HG02981 (cell line): ENCODE measurements around the gene NRIP2.

ENCODE experiments used
- ATAC-seq: cut with Tn5 transposase; IDR thresholded peaks from one replicate; pipeline ENCODE4 v1.9.1; 2021; ENCODE audit warnings: mild to moderate bottlenecking, moderate library complexity; ENCODE audit not compliant: unreplicated experiment

The NRIP2 gene

DNA sequence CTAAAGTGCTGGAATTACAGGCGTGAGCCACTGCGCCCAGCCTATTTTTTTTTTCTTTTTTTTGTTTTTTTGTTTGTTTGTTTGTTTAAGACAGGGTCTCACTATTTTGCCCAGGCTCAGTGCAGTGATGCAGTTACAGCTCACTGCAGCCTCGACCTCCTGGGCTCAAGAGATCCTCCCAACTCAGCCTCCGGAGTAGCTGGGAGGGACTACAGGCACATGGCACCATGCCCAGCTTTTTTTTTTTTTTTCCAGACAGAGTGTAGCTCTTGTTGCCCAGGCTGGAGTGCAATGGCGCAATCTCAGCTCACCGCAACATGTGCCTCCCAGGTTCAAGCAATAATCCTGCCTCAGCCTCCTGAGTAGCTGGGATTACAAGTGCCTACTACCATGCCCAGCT, 28.1 kb downstream of the NRIP2 start:
- no peak for ATAC-seq

DNA sequence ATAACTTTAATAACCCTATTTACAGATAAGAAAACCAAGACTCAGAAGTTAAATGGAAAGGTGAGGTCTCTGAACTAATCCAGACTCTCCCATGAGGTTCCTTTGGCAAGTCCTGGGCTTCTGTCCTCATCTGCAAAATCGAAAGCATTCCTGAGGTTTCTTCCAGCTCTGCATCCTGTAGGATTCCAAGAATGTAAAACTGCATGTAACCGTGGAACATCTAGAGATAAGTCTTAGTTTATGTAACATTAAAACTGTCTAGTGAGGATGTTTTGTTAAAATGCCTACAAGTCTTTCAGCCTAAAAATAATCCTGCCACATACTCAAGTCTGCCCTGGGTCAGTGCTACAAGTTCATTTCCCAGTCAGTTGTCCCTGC, 29.7 kb downstream of the NRIP2 start:
- ATAC-seq: no peak

DNA sequence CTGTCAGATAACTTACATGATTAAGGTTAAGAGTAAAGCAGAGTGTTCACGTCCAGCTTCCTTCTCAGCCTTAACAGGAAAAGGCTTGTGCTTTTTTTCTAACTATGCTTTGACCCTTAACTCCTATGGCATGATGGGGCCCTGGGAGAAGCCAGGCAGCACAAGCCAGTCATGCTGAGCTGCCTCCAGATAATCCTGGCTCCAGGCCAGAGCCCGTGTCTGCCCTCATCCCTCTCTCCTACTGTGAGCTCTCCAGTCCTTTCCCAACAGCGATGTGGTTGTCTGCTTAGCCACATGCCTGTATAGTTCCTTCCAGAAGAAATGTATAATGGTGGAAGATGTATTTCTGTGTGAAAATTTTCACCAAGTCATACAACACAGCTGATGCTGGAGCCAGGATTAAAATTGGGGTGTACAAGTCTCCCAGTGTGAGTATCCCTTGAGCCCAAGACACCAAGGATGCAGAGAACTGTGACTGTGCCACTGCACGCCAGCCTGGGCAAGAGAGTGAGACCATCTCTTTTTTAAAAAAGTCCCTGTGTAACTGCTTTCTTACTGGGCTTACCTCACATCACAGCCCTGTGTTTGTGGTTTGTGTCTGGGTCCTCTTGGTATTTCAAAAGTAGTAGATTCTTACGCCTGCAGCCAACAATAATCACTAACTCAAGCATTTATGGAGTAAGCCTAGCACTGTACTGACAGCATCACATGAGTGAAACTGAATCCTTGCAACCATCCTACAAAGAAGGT, 30.3 kb downstream of the NRIP2 start:
- ATAC-seq: no peak

DNA sequence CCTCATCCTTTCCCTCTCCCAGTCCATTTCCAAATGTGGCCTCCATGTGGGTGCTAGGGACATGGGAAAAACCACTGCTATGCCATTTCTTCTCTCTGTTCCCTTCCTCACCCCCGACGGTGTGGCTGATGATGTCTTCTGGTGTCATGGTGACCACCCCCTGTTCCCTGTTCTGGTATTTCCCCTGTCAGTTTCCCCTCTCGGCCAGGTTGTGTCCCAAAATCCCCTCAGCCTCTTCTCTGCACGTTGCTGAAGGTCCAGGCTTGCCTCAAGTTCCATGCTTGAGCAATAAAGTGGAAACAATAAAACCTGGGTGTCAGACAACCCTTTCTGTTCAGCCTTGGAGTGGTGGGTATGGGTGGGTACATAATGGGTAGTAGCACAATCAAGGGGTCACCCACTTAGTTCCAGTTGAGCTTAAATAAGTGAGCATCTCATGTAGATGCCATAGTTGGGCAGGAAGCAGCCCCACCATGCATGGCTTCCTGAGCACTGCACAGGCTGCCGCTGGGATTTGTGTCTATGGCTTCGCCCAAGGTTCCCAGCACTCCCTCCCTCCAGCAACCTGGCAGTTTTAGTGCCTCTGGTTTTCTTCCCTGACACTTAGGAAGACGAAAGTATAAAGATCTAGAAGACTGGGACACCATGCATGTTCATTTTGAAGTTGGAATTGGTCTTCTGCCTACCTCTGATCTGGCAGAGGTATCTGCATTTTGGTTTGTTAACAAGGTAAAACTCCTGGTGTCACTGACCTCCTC, 31.0 kb downstream of the NRIP2 start:
- no peak for ATAC-seq

DNA sequence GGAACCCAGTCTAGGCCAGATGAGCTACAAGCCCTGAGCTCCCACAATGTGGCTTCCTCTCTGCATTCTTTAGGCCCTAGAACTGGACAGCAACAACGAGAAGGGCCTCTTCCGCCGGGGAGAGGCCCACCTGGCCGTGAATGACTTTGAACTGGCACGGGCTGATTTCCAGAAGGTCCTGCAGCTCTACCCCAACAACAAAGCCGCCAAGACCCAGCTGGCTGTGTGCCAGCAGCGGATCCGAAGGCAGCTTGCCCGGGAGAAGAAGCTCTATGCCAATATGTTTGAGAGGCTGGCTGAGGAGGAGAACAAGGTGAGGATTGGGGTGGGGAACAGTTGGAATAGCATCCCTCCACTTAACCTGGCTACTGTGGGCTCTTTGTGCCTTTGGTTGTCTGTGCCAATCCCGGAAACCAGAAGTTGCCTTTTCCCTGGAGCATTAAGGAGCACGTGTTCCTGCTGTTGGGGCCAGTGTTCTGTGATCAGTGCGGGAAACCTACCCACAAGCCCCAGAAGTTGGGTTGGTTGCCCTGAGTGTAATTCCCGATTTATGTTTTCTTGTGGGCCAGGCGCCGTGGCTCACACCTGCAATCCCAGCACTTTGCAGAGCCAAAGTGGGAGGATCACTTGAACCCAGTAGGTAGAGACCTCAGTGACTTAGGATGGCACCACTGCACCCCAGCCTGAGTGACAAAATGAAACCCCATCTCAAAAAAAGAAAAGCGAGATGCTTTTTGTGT, 33.6 kb downstream of the NRIP2 start:
- ATAC-seq: no peak

DNA sequence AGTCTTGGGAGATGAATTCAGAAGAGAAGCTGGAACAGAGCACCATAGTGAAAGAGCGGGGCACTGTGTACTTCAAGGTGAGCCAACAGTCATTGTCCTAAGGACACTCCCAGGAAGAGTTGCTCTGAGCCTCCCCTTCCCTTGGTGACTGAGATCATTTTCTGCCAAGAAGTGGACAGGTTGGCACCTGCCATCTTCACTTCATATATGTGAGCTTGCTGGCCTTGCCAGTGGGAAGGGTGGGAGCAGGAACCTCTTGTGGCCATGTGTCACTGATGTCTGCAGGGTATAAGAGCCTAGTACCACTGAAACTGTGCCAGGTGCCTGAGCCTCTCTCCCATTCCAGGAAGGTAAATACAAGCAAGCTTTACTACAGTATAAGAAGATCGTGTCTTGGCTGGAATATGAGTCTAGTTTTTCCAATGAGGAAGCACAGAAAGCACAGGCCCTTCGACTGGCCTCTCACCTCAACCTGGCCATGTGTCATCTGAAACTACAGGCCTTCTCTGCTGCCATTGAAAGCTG, 34.7 kb downstream of the NRIP2 start:
- no peak for ATAC-seq

DNA sequence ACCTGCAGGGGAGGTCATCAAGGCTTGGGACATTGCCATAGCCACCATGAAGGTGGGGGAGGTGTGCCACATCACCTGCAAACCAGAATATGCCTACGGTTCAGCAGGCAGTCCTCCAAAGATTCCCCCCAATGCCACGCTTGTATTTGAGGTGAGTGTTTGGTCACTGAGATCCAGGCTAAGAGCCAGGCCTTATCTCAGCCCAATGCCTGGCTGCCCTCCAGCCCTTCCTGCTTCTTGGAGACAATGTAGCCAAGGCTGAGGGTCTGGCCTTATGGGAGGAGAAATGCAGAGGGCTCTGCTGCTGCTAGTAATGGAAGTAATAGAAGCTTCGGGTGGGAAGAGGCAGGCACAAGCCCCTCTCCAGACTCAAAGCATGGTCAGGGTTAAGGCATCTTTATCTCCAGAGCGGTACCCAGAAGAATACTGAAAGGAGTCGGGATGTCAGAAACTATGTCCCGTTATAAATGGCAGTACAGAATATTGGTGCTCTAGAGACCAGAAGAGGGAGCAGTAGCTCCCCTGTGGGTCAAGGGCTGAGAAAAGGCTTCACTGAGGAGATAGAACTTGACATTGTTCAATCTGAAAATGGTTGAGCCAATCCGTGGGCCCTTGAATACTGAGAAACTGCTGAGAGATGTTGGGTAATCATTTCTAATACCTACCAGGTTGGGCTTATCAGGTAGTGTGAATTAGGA, 37.0 kb downstream of the NRIP2 start:
- no peak for ATAC-seq

DNA sequence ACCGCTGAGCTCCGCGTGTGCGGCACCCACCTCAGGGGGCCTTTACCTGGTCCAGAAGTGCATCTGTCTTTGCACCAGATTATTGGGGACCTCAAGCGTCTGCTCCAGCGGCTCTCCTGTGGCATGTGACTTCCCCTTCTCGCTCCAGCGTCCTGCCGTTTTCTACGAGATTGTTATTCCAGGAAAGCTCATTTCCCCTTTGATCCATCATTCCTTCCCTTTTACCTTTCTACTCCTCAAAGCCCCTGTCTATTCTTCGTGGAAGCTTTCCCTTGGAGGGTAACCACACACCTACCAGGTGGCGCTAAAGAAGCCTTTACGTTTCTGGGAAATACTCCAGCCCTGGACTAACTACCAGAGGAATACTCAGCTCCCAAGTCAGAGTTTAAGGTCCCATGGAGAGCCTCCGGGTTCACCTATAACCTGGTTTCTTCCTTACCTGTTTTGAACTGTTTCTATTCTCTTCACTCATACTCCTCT, 38.6 kb downstream of the NRIP2 start:
- ATAC-seq: no peak

DNA sequence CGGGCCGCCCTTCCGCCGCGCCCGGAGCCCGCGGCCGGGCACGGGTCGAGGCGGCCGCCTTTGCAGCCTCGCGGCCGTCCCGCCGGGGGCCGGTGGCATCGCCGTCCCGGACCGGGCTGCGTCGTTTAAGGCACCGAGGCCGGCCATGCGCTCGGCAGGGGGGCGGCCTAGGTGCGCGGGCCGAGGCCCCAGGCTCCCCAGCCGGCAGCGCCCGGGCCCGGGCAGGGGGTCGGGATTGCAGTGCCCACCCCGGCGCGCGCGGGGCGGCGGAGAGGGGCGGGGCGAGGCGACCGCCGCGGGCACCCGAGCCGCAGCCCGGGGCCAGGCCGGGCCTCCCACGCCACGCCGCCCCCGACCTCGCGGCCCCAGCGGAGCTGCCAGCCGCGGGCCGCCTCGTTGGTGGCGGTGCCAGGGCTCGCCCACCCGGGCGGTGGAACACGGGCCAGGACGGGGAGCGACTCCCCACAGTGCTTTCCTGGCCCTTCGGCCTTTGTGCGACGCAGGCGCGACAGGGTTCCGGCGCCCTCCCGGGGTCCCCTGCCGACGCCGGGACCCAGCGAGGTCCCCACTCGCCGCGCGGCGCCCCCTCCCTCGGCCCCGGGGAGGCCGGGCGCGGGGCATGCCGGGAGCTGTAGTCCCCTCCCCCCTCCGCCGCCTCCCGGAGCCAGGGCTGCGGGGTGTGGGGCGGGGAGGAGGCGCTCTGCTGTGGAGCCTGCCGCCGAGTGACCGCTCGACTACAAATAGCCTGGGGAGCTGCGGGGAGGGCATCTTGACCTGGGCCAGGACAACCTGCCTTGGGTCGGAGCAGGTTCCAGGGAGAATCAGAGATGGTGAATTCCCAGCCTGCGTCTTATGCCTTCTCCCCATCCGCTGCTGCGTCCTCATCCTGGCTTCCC, 39.3 kb downstream of the NRIP2 start:
- ATAC-seq: peak; percentile 56

DNA sequence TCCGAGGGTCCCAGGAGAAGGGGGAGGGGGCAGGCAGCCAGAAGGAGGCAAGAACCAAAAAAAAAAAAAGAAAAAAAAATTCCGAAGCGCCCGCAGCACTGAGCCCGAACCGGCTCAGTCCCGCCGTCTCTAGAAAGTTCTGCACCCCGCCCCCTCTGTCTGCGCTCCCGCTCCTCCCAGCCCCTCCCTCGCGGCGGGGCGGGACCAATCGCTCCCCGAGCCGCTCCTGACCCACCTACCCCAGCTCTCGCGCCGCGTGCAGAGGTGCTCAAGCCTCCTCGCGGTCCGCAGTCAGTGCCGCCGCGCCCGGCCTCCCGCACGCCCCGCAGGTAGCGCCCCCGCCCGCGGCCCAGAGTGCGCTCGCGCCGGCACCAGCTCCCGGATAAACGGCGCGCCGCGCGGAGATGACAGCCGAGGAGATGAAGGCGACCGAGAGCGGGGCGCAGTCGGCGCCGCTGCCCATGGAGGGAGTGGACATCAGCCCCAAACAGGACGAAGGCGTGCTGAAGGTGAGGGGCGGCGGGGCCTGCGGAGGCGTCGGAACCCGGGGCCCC, 40.0 kb downstream of the NRIP2 start, which contains the start of gene FKBP4:
TSS of gene FKBP4 (plus strand) at position 235 of the 554 bp plus-strand sequence. CDS start at position 405, 170 bp downstream.
- peak; percentile 74 for ATAC-seq

DNA sequence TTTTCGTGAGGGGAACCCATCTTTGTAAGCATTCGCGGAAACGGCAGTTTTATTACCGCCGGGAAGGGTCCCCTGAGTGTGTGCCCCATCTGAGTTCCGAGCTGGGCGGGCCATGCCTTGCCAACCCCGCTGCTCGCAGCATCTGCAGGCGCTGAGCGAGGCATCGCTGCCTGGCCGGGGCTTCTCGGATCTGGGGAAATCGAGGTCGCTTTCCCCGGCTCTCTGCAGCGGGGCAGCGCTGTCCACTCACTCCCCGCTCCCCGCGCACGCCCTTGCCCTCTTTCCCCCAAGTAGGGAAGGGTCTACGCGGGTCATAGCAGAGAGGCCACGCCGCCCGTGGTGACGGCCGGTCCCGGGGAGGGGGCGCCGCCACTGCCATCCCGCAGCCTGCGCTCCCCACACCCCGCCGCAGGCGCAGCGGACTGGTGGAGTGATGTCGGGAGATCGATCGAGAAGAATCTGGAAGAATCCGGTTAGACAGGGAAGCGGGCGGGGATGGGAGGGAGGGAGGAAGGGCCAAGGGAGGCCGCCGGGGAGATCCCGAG, 40.6 kb downstream of the NRIP2 start:
- ATAC-seq: no peak

DNA sequence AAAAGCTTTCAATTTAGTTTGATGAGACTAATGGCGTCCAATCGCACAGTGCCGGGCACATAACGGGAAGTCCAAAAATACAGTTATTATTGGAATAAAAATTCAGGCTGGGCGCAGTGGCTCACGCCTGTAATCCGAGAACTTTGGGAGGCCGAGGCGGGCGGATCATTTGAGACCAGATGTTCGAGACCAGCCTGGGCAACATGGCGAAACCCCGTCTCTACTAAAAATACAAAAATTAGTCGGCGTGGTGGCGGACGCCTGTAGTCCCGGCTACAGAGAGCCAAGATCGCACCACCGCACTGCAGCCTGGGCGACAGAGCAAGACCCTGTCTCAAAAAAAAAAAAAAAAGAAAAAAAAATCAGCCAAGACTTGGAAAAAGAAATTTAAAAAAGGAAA, 41.3 kb downstream of the NRIP2 start:
- no peak for ATAC-seq

DNA sequence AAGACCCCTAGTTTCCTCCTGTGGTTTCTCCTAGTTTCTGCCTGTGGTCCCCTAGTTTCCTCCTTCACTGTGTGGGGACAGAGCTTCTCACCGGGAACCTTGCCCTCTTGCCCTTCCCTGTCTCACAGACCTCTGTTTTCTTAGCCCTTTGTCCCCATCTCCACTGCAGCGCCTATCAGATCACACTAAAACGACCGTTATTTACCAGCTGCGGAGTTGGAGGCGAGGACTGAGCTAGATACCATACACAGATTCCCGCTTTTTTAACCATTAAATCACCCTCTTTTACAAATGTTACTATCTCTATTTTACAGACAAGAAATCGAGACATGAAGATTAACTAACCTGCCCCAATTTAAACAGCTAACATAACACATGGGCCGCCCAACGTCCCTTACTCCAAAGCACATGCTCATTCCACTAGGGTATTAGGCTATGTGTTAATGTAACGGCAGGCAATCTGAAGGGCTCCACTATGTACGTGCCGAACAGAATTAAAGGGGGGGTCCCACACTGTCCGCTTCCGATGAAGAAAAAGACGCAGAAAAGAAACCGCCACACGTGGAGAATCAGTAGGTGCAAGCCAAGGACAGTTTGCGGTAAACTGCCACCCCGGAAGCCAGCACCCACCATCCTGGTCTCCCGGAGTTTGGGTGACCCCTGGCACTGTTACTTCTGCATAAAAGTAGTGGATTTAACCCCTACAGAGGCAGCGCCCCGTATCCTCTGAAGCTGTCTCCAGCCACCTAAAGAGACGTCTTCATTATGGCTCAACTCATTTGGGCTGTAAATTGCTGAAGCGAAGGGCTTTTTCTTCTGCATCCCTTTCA, 41.9 kb downstream of the NRIP2 start:
- no peak for ATAC-seq

DNA sequence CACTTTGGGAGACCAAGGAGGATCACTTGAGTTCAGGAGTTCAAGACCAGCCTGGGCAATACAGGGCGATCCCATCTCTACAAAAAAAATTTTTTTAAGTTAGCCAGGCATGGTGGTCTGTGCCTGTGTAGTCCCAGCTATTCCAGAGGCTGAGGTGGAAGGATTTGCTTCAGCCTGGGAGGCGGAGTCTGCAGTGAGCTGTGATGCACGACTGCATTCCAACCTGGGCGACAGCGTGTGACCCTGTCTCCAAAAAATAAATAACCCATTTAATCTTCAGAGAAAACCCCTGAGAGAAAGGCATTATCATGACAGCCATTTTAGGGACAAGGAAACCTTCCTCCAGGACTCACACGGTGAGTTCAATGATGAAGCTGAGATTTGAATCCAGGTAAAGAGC, 43.7 kb downstream of the NRIP2 start:
- ATAC-seq: no peak

DNA sequence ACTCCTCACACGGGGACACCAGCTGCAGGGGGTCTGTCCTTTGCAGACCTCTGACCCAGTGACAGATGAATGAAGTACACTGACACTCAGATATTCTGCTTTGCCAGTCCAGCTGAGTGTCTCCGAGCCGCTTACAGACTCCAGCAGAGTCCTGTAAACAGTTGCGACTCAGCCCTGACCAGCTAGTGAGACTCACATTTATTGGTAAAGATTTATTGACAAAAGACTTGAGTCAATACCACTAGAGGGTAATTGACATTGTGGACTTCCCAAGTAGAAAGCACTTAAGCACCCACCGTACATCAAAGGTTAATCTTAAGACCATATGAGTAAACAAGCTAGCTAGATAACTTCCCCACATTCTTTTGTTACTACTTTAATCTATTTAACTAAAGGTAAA, 49.8 kb downstream of the NRIP2 start:
- ATAC-seq: no peak

DNA sequence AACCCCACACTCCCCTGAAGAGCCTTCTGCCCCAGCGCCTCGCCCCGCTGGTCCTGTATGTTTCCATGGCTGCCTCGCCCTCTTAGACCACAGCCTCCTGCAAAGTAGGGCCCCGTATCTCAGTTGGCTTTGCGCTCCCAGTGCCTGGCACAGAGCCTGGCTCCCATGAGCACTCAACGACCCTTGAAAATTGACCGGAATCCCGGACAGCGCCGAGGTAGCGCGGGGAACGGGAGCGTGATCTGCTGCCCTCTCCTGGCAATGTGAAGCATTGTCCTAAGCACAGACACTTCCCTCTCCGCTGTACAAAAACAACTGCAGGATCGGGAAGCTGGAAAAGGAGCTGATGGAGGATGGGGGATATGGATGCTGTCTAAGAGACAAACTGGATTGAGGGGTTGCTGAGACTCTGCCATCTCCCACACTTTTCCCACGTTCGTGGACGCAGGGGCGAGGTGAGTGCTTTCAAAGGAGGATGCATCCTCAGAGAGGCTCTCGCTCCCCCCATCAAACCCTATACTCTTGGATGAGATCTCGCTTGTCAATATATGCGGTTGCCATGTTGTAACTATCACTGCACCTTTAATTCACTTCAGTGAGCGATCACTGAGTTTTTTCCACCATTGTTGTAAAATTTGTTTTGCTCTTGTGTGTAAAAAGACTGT, 50.8 kb downstream of the NRIP2 start:
- no peak for ATAC-seq

DNA sequence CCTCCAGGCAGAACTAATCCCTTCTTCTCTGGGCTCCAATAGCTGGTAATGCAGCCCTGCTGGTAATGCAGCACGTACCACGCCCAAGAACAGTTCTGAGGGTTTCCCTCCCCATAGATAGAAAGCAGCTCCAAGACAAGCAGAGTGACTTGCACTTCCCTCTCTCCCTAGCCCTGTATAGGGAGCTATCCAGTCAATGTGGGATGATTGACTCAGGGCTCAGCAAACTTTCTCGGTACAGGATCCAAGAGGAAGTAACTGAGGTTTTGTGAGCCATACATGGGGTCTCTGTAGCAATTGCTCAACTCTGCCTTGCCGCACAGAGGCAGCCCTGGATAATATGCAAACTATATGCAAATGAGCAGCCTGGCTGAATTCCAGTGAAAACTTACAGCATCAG, 55.6 kb downstream of the NRIP2 start:
- no peak for ATAC-seq
